Neural progenitor cell (in vitro differentiated cells): ENCODE data around the gene CES1.
"Not testable (repeated sequence)": the region's sequence is repeated elsewhere in the genome, so short reads cannot be mapped to it uniquely, and the experiment has no call there.

Experiments
- CTCF ChIP-seq: fragments of 200-600 bp; sonication (generic); IDR thresholded peaks from 2 replicates; pipeline ENCODE4 v1.5.1; 2017; ENCODE audit warnings: antibody characterized with exemption, mild to moderate bottlenecking
- EZH2phosphoT487 ChIP-seq: fragments of 200-600 bp; sonication (generic); IDR thresholded peaks from 2 replicates; pipeline ENCODE4 v1.6.1; 2017; ENCODE audit warnings: antibody characterized with exemption

- not testable (repeated sequence) for TF ChIP-seq CTCF, EZH2phosphoT487
Observed at GRCh38 chr16:55782793-55783091, 50.2 kb downstream of the CES1 start.
